Measurements from ENCODE around the gene TBCA. TPM values are rescaled to one million over a fixed set of nuclear protein-coding genes. Genes with fewer than 3 reads are reported as not detected.

Gene TBCA
- total and polyA plus RNA-seq, 9 of the 15 experiments (the other 6 are each of a cell fraction or from before 2014, with no cell fraction given): 164 to 661 (median 334) TPM

DNA sequence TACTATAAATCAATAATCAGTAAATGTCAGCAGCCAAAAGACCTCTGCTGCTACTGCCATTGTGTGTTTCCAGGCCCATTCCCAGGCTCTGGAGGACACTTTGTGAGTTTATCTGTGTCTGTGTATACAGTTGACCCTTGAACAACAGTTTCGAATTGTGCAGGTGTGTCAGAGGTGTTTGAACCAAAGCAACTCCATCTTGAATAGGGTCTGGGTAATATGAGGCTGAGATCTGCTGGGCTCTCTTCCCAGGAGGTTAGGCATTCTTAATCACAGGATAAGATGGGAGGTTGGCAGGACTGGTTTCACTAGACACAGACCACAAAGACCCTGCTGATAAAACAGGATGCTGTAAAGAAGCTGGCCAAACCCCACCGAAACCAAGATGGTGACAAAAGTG lies 2.3 kb upstream of the TBCA start (continued):
- TF ChIP-seq ZNF76 (CRISPR knock-in tag; IDR thresholded peaks at IDR 0.05; ENCODE audit: borderline replicate concordance): 0 out of 2 replicates have a peak, but pooled peaks have one; percentile 25
- no peak for TF ChIP-seq CTCFL (IDR thresholded peaks at IDR 0.05; ENCODE audit: borderline replicate concordance, insufficient read depth, low read depth, low read length, poor library complexity, severe bottlenecking)
- TF ChIP-seq NCOA4 (IDR thresholded peaks at IDR 0.05; ENCODE audit: partially characterized antibody): no peak
- TF ChIP-seq ZNF197 (CRISPR knock-in tag; IDR thresholded peaks at IDR 0.05; ENCODE audit: low read depth): 0 out of 2 replicates have a peak, but pooled peaks have one; percentile 61
- no peak for TF ChIP-seq ZNF146 (CRISPR knock-in tag; IDR thresholded peaks at IDR 0.05; ENCODE audit: unreplicated experiment)
- TF ChIP-seq, protein P1, sequence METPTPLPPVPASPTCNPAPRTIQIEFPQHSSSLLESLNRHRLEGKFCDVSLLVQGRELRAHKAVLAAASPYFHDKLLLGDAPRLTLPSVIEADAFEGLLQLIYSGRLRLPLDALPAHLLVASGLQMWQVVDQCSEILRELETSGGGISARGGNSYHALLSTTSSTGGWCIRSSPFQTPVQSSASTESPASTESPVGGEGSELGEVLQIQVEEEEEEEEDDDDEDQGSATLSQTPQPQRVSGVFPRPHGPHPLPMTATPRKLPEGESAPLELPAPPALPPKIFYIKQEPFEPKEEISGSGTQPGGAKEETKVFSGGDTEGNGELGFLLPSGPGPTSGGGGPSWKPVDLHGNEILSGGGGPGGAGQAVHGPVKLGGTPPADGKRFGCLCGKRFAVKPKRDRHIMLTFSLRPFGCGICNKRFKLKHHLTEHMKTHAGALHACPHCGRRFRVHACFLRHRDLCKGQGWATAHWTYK (CRISPR knock-in tag; IDR thresholded peaks at IDR 0.05): no peak
- no peak for TF ChIP-seq FOSL1 (tag; conservative IDR thresholded peaks at IDR 0.05)
- no peak for TF ChIP-seq TRIM25 (IDR thresholded peaks at IDR 0.05; ENCODE audit: borderline replicate concordance)
- no peak for TF ChIP-seq ZFX (CRISPR knock-in tag; IDR thresholded peaks at IDR 0.05)
- TF ChIP-seq, protein P2, sequence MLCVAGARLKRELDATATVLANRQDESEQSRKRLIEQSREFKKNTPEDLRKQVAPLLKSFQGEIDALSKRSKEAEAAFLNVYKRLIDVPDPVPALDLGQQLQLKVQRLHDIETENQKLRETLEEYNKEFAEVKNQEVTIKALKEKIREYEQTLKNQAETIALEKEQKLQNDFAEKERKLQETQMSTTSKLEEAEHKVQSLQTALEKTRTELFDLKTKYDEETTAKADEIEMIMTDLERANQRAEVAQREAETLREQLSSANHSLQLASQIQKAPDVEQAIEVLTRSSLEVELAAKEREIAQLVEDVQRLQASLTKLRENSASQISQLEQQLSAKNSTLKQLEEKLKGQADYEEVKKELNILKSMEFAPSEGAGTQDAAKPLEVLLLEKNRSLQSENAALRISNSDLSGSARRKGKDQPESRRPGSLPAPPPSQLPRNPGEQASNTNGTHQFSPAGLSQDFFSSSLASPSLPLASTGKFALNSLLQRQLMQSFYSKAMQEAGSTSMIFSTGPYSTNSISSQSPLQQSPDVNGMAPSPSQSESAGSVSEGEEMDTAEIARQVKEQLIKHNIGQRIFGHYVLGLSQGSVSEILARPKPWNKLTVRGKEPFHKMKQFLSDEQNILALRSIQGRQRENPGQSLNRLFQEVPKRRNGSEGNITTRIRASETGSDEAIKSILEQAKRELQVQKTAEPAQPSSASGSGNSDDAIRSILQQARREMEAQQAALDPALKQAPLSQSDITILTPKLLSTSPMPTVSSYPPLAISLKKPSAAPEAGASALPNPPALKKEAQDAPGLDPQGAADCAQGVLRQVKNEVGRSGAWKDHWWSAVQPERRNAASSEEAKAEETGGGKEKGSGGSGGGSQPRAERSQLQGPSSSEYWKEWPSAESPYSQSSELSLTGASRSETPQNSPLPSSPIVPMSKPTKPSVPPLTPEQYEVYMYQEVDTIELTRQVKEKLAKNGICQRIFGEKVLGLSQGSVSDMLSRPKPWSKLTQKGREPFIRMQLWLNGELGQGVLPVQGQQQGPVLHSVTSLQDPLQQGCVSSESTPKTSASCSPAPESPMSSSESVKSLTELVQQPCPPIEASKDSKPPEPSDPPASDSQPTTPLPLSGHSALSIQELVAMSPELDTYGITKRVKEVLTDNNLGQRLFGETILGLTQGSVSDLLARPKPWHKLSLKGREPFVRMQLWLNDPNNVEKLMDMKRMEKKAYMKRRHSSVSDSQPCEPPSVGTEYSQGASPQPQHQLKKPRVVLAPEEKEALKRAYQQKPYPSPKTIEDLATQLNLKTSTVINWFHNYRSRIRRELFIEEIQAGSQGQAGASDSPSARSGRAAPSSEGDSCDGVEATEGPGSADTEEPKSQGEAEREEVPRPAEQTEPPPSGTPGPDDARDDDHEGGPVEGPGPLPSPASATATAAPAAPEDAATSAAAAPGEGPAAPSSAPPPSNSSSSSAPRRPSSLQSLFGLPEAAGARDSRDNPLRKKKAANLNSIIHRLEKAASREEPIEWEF (CRISPR knock-in tag; IDR thresholded peaks at IDR 0.05): 0 out of 2 replicates have a peak, but pooled peaks have one; percentile 40
- no peak for TF ChIP-seq TEAD4 (IDR thresholded peaks at IDR 0.05; ENCODE audit: low read length)
- TF ChIP-seq TEAD4 (CRISPR knock-in tag; IDR thresholded peaks at IDR 0.05; ENCODE audit: borderline replicate concordance): no peak
- no peak for TF ChIP-seq ZNF384 (IDR thresholded peaks at IDR 0.05; ENCODE audit: low read depth, low read length)
- no peak for TF ChIP-seq SRSF7 (optimal IDR thresholded peaks at IDR 0.05; ENCODE audit: low read depth, low read length)
